Measurements from ENCODE around the gene CCR6.

DNA sequence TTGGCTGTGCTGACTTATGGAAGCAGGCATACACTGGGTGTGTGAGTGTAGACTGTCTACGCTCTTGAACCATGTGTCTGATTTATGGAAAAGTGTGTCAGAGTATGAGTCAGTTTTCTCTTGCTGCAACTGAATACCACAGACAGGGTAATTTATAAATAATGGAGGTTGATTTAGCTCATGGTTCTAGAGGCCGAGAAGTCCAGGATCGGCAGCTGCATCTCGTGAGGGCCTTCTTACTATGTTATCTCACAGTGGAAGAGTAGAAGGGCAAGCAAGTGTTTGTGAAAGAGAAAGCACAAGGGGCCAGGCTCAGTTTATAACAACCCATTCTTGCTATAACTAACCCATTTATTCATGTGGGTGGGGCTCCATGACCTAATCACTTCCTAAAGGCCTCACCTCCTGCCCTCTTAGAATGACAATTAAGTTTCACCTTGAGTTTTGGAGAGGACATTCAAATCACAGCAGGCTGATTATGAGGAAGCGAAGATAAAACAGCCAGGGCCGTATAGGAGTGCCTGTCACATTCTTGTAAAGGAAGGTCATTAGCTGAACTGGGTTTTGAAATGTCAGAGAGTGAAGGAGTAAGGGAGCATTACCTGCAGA, 28.1 kb downstream of the CCR6 start:
- TF ChIP-seq POLR2A (IDR thresholded peaks at IDR 0.05) (no peak), CTCF (IDR thresholded peaks at IDR 0.05) (no peak)
